H1 (cell line): ENCODE data around the gene EGR1. TPM values are rescaled to one million over a fixed set of nuclear protein-coding genes. Genes with fewer than 3 reads are reported as not detected.

Source experiments
- SP1 ChIP-seq: IDR thresholded peaks from 2 replicates; pipeline ENCODE4 v1.6.1; 2011; ENCODE audit warnings: low read depth, low read length
- YY1 ChIP-seq: IDR thresholded peaks from 2 replicates; pipeline ENCODE4 v1.6.1; 2011; ENCODE audit warnings: low read depth, mild to moderate bottlenecking, low read length
- polyA plus RNA-seq, 7 experiments: library from polyadenylated mRNA; depleted of rRNA in 3 of 7; stranded (reverse) in 5 of 7; unstranded in 2 of 7; fragments of >200 nt in 5 of 7; fragments of 200-250 nt in 2 of 7; gene quantifications; 1 replicate in 5 of 7; 2 replicates in 1 of 7; 4 replicates in 1 of 7; pipeline versions ENCODE4 v1.2.1 to v1.2.3, GENCODE V29; 2011 to 2013; ENCODE audit warnings: missing spikeins in 2 of 7, mixed read lengths in 2 of 7
- total RNA-seq: library from RNA; stranded (reverse); fragmentation: NEBNext Ultra II Directional; extraction: Animal tissue kit (Norgen Biotek cat#: 25700); gene quantifications from 2 replicates; pipeline ENCODE4 v1.2.1, GENCODE V29; 2021

EGR1 gene
- total and polyA plus RNA-seq, 2 of the 8 experiments (the other 6 are each of a cell fraction or from before 2014, with no cell fraction given): 16.2 to 35.5 TPM

- no peak for TF ChIP-seq YY1
- no peak for TF ChIP-seq SP1
Measured at GRCh38 chr5:138457531-138458275, 7.6 kb upstream of the EGR1 start (continued).
